WERI-Rb-1 (cell line): Measurements from ENCODE around the gene SMARCA2.
A peak's percentile ranks its signal among the peaks of the same experiment; 100 is the strongest.

ENCODE experiments used
- DNase-seq: peaks from one replicate; pipeline ENCODE4 v3.0.0-alpha.2; 2020
- H3K27ac ChIP-seq: fragments of 250-450 bp; sonication (Bioruptor Pico); 2 replicates; pipeline ENCODE4 v1.5.1; 2020; ENCODE audit warnings: mild to moderate bottlenecking, moderate library complexity
- H3K27me3 ChIP-seq: fragments of 250-450 bp; sonication (Bioruptor Pico); 2 replicates; pipeline ENCODE4 v1.5.1; 2021; ENCODE audit warnings: mild to moderate bottlenecking, low read depth, moderate library complexity; ENCODE audit not compliant: insufficient read depth, severe bottlenecking
- H3K36me3 ChIP-seq: fragments of 250-450 bp; sonication (Bioruptor Pico); 2 replicates; pipeline ENCODE4 v1.5.1; 2020; ENCODE audit warnings: mild to moderate bottlenecking, moderate library complexity
- H3K4me3 ChIP-seq: 2 replicates; pipeline ENCODE4 v1.5.1; 2011; ENCODE audit warnings: low read depth, mild to moderate bottlenecking, control low read depth, low read length
- H3K9me3 ChIP-seq: fragments of 250-450 bp; sonication (Bioruptor Pico); 2 replicates; pipeline ENCODE4 v1.5.1; 2021; ENCODE audit warnings: mild to moderate bottlenecking, moderate library complexity; ENCODE audit not compliant: severe bottlenecking
- CTCF ChIP-seq: IDR thresholded peaks from 2 replicates; pipeline ENCODE4 v1.5.1; 2011; ENCODE audit warnings: low read depth, mild to moderate bottlenecking, control low read depth, inconsistent platforms, low read length

SMARCA2 gene

GRCh38 chr9:2213830-2214468 lies 198.8 kb downstream of the SMARCA2 start:
- no peaks in the 10 kb centered on the region for H3K27me3 ChIP-seq
- DNase-seq = peak; percentile 10
- peak overlapping the region; percentile 40 for H3K27ac ChIP-seq
- no peak overlapping the region for H3K4me3 ChIP-seq
- TF ChIP-seq CTCF = no peak
- H3K9me3 ChIP-seq = no peaks in the 10 kb centered on the region
- no peaks in the 10 kb centered on the region for H3K36me3 ChIP-seq

- TF ChIP-seq CTCF = no peak
- peak overlapping the region; percentile 58 for H3K27ac ChIP-seq
- peak; percentile 63 for DNase-seq
- H3K9me3 ChIP-seq = no peaks in the 10 kb centered on the region
- no peaks in the 10 kb centered on the region for H3K27me3 ChIP-seq
- H3K4me3 ChIP-seq = no peak overlapping the region
- no peaks in the 10 kb centered on the region for H3K36me3 ChIP-seq
Observed at GRCh38 chr9:2214707-2215106, 199.6 kb downstream of the SMARCA2 start.

- no peak for TF ChIP-seq CTCF
- Histone ChIP-seq H3K9me3 (no peaks in the 10 kb centered on the region), H3K4me3 (no peak overlapping the region), H3K27ac (no peak overlapping the region), H3K27me3 (no peaks in the 10 kb centered on the region), H3K36me3 (no peaks in the 10 kb centered on the region)
- no peak for DNase-seq
Observed at GRCh38 chr9:2215921-2216441, 200.8 kb downstream of the SMARCA2 start.

GRCh38 chr9:2216591-2216990 lies 201.4 kb downstream of the SMARCA2 start:
- H3K27me3 ChIP-seq = no peaks in the 10 kb centered on the region
- no peak overlapping the region for H3K27ac ChIP-seq
- no peak for DNase-seq
- H3K4me3 ChIP-seq = no peak overlapping the region
- TF ChIP-seq CTCF = no peak
- H3K9me3 ChIP-seq = no peaks in the 10 kb centered on the region
- H3K36me3 ChIP-seq = no peaks in the 10 kb centered on the region

- Histone ChIP-seq H3K9me3 (no peaks in the 10 kb centered on the region), H3K27ac (no peak overlapping the region), H3K4me3 (no peak overlapping the region), H3K27me3 (no peaks in the 10 kb centered on the region), H3K36me3 (no peaks in the 10 kb centered on the region)
- DNase-seq = no peak
- TF ChIP-seq CTCF = no peak
Observed at GRCh38 chr9:2217540-2217939, 202.4 kb downstream of the SMARCA2 start.

- no peak for DNase-seq
- no peaks in the 10 kb centered on the region for H3K27me3 ChIP-seq
- H3K4me3 ChIP-seq = no peak overlapping the region
- H3K36me3 ChIP-seq = no peaks in the 10 kb centered on the region
- no peaks in the 10 kb centered on the region for H3K9me3 ChIP-seq
- TF ChIP-seq CTCF = no peak
- H3K27ac ChIP-seq = no peak overlapping the region
Observed at GRCh38 chr9:2220036-2220435, 204.9 kb downstream of the SMARCA2 start.
